ENCODE measurements around the gene SORCS1. TPM values are rescaled to one million over a fixed set of nuclear protein-coding genes. Genes with fewer than 3 reads are reported as not detected.

Gene SORCS1
- total and polyA plus RNA-seq, 2 of the 8 experiments (the other 6 are each of a cell fraction or from before 2014, with no cell fraction given), result 4.1 to 4.6 TPM

- TF ChIP-seq HDAC2 (IDR thresholded peaks at IDR 0.05; ENCODE audit: borderline replicate concordance in 1 of 2, low read depth in 2 of 2, low read length in 2 of 2) (no peak), NANOG (IDR thresholded peaks at IDR 0.05; ENCODE audit: insufficient read depth, low read depth, low read length, poor library complexity, severe bottlenecking) (no peak), SP4 (IDR thresholded peaks at IDR 0.05; ENCODE audit: low read length) (no peak), TAF1 (IDR thresholded peaks at IDR 0.05; ENCODE audit: low read depth, low read length) (no peak)
Observed at GRCh38 chr10:106826716-106827115, 337.8 kb downstream of the SORCS1 start (continued).
